Stimulated activated CD8-positive, alpha-beta memory T cell treated with anti-CD3 and anti-CD28 coated beads, Interleukin-15, amount 100 ng/mL, for 1 hour (primary cell): Measurements from ENCODE around the gene WASL.
"Not testable (repeated sequence)": the region's sequence is repeated elsewhere in the genome, so short reads cannot be mapped to it uniquely, and the experiment has no call there.

Source experiments
- DNase-seq: peaks from one replicate; pipeline ENCODE4 v3.0.0-alpha.2; 2020; ENCODE audit warnings: low read depth

Gene WASL

GRCh38 chr7:123658023-123658422 is 90.8 kb downstream of the WASL start:
- no peak for DNase-seq

- no peak for DNase-seq
Measured at GRCh38 chr7:123657304-123657685, 91.5 kb downstream of the WASL start.

DNA sequence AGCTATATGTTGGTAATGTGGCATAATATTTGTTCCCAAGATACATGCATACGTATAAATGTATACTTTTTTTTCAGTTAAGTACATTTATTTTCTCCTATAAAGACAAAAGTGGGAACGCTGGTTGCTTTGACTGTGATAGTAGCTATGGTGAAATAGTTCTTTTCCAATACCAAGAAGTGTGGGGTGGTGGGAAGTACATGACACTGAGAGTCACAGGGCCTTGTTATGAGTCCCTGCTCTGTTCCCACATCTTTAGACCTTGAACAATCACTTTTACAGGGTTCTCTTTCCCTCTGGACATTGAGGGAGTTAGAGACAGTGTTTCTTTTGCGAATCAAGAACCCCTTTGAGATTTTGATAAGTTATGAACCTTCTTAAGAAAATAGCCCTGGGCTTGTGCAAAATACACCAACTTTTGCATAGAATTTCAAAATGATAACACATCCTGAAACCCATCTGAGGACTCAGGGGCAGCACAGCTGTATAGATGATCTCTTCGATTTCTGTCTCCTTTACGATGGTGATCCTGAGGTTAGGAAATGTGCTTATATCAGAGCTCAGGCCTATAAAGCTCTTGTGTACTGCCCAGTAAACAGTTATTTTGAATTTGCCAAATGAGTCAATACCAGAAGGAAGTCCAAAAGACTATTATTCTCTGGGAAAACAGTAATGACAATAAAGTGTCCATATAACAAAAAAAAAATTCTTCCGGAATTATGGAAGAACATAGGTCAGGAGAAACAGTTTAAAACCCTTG is 92.1 kb downstream of the WASL start:
- DNase-seq: no peak

DNA sequence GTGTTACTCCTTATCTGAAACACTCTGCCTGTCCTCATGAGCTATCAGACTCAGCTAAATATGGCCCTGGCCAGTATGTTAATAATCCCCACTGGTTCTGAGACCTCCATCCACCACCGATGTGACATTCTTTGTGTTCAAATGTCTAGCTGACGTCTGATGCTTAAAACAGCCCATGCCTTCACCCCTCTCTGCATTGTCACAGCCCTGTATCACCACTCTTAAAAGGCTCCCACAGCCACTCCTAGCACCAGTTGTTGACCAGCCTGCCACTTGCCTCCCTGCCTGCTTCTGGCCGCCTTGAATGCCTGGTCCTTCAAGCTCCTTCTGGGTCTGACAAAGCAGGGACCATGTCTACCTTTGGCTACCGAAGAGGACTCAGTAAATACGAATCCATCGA is 93.2 kb downstream of the WASL start, which contains the start of gene LMOD2:
Gene LMOD2, plus strand, starts transcription at position 253 of the 400 bp plus-strand sequence. Its CDS starts 98 bp downstream, at position 351.
- no peak for DNase-seq

- DNase-seq: no peak
Measured at GRCh38 chr7:123653162-123653561, 95.6 kb downstream of the WASL start.

DNA sequence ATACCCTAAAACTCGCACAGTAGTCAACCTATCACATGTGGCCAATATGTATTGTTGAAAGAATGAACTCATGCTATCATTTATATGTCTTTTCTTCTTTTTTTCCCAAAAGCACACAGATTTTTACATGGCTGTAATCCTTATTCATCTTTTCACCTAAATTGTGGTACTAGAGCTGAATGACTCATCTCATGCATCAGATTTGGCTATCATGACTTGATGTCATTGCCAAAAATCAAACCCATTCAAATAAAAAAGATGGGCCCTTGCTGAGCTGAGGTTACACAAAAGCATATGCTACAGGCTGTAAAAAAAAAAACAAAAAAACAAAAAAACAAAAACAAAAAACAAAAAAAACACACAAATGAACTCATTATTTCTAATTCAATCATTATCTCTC is 96.4 kb downstream of the WASL start:
- no peak for DNase-seq

DNA sequence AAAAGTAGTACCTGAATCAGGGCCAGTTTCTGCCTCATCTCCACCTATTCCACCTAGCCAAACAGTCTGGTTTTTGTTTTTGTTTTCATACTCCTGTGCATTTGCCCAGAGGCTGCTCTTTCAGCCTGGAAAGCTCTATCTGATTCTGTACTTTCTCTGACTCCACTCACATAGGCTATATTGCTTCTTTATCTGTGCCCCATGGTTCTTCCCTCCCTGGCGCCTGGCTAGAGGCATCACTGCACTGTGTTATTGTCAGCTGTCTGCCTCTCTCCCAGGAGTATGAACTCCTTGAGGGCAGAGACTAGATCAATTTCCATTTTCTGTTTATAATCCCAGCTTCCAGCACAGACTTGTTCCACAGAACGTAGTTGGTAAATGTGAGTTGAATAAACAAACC is 98.2 kb downstream of the WASL start:
- DNase-seq: no peak

DNA sequence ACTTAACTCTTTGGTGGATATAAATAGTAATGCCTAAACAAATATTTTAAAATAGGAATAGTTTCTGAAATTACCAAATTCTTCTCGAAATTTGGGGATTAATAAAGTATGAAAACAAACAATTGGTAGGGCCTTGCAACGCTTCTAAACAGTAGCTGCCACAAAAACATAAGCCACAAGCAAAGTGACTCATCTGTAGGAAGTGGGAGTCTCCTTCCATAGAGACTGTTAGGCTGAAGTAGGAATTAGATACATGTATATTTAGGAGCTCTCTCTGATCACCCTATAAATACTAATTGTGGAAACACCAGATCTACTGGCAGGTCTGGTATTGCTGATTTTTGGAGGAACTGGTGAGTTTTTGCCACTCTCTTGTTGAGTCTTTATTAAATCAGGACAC is 98.8 kb downstream of the WASL start:
- no peak for DNase-seq

DNA sequence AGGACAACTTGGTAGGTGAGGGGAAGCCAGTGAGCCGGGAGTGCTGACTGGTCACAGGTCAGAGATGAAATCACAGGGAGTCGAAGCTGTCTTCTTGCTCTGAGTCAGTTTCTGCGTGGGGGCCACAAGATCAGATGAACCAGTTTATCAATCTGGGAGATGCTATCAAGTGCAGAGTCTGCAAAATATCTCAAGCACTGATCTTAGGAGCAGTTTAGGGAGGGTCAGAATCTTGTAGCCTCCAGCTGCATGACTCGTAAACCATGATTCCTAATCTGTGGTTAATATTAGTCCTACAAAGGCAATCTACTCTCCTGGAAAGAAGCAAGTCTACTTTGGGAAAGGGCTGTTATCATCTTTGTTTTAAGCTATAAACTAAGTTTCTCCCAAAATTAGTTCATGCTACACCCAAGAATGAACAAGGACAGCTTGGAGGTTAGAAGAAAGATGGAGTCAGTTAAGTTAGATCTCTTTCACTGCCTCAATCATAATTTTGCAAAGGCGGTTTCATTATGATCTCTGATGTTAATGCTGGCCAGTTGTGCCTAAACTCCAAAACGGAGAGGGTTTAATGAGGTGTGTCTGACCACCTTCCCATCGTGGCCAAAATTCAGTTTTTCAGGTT is 101.6 kb downstream of the WASL start:
- no peak for DNase-seq

GRCh38 chr7:123645516-123645915 is 103.3 kb downstream of the WASL start:
- DNase-seq: no peak

DNA sequence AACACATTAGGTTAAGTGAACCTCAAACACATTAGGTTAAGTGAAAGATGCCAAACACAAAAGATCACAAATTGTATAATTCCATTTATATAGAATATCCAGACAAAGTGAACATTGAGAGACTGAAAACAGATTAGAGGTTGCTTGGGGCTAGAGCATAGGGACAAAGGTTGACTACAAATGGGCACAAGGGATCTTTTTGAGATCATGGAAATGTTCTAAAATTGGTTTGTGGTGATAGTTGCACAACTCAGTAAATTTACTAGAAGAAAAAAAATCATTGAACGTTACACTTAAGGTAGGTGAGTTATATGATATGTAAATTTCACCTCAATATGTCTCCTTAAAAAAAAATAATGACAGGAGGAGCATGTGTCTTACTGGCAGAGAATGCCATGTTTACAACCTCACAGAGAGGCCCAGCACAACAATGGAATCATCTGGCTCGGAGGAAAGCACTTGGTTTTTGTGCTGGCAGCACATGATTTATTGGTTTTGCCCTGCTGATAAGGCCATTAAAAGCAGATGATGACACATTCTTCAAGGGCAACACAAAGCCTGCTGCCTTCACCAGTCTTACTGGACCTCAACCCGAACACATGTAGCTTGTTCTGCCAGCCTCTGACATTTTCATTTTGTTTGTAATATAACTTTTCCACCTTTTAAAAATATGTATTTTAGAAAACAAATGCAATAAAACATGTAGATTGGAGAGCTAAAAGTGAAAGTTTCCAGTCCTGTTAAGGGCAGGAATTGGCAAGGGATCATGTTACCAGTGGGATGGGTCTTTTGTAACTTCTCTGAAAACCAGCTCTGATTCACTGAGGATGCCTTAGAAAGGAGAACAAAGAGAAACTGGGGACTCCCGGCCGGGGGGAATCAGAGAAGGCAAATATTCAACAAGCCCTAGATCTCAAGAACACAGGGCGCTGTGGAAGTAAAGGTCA is 105.0 kb downstream of the WASL start:
- no peak for DNase-seq

- DNase-seq: no peak
Measured at GRCh38 chr7:123641901-123642300, 106.9 kb downstream of the WASL start.

DNA sequence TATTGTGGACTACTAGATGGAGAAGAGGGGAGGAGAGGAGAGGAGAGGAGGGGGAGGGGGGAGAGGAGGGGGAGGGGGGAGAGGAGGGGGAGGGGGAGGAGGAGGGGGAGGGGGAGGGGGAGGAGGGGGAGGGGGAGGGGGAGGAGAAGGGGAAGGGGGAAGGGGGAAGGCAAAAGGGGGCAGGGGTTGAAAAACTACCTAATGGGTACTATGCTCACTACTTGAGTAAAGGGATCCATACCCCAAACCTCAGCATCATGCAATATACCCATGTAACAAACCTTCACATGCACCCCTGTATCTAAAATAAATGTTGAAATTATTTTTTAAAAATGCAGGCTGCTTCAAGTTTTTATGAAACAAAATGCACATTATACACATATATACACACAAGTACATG is 108.2 kb downstream of the WASL start:
- DNase-seq: no peak

DNA sequence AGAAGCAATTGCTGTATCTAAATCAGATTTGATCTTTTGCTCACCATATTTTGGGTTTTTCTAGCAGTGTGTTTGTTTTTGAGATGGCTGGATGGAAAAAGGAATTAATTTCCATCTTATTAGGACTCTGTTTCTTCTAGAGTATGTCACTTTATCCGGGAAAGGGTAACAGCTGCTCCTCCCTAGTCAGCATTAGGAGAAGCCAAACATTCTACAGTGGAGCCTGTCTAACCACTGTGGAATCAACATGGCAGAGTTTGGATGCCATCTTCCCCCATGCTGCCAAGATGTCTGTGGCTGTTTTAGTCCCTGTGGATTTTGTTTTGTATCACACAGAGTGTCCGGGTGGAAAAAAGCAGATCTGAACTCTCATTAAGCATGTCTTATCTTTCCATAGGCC is 109.2 kb downstream of the WASL start:
- DNase-seq: no peak

DNA sequence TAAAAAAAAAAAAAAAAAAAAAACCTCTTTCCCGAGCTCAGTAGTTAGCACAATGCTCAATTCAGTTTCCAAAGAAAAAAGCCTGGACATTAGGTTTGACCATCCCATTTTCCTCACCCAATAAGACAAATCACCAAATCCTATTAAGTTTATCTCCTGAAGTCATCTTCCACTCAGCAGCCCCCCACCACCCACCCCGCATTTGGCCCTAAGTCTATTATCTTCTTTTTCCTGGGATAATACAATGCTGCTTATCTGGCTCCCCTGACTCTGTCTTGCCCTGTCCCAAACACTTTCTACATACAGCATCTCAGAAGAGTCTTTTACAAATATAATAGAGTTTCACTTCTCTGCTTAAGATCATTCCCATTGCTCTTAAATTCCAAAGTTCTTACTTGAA is 110.9 kb downstream of the WASL start:
- no peak for DNase-seq

- DNase-seq: no peak
Measured at GRCh38 chr7:123637203-123637602, 111.6 kb downstream of the WASL start.

DNA sequence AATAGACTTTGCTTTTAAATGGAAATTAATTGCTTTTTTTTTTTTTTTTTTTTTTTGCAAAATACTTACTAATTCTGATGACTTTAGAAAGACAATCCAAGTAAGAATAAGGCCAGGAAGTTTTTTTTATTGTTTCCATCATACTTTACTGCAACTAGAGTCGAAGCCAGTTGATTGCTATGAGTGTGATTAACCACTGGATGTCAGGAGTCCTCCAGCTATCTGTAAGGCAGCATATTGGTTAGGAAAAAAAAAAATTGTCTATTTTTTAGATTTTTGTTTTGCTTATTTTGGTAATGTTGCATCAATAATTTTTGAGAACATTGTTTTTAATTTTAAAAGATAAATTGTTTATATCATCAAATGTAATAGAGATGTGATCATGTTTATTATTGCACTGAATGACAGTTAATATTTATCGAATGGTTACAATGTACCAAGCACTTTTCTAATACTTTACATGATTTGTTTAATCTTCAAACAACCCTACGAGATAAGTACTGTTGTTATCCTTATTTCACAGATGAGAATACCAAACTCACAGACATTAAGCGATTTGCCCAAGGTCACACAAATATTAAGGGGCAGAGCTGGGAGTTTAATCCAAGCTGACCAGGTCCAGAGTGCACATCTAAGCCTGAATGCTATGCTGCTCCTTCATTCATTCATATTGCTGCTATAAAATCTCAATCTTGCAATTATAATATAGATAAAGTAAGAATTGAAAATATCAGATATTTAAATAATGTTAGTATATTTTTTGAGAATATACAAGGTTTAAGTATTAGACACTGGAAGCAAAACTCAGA is 113.0 kb downstream of the WASL start:
- no peak for DNase-seq

DNA sequence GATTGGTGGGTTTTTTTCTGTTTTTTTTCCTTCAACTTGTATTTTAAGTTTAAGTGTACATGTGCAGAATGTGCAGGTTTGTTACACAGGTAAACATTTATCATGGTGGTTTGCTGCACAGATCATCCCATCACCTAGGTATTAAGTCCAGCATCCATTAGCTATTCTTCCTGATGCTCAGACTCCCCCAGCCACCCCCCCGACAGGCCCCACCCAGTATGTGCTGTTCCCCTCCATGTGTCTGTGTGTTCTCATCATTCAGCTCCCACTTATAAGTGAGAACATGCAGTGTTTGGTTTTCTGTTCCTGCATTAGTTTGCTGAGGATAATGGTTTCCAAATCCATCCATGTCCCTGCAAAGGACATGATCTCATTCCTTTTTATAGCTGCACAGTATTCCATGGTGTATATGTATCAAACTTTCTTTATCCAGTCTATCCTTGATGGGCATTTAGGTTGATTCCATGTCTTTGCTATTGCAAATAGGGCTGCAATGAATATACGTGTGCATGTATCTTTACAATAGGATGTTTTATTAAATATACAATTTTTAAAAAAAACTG is 114.7 kb downstream of the WASL start:
- DNase-seq: not testable (repeated sequence)

GRCh38 chr7:123633553-123633952 is 115.2 kb downstream of the WASL start:
- no peak for DNase-seq

DNA sequence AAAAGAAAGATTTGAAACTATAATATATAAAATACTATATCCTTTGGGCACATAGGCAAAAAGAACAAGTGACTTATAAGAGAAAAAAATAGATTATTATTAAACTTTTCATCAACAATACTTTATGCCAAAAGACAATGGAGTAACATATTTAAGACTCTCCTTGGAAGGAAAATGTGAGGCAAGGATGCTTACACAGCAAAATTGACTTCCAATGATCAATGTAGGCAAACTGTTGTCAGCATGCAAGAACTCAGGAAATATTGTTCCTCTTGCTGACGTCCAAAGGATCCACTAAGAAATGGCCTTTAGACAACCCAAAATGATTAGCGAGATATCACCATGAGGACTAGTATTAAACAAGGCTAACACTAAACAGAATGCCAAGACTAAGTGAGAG is 116.0 kb downstream of the WASL start:
- DNase-seq: no peak
